Measurements from ENCODE around the gene PRELID1.
"Not testable (repeated sequence)": the region's sequence is repeated elsewhere in the genome, so short reads cannot be mapped to it uniquely, and the experiment has no call there.

PRELID1 gene

GRCh38 chr5:177303121-177303924, at the start of gene PRELID1, which contains the start of gene RAB24:
TSS of gene PRELID1 (plus strand) at chr5:177303799. CDS start at chr5:177303986, 187 bp downstream.
TSS of gene RAB24 (minus strand) at chr5:177303719. CDS start at chr5:177303288, 431 bp downstream.
- TF ChIP-seq GATA1 (IDR thresholded peaks at IDR 0.05; ENCODE audit: low read depth, low read length) (no peak), POLR2A (IDR thresholded peaks at IDR 0.05; ENCODE audit: low read length) (peak; percentile 48)
- DNase-seq, result peak; percentile 94 to 96

GRCh38 chr5:177256296-177256695, 47.3 kb upstream of the PRELID1 start:
- no peak for DNase-seq

GRCh38 chr5:177258711-177259110, 44.9 kb upstream of the PRELID1 start:
- not testable (repeated sequence) for DNase-seq

More at GRCh38 chr5:177256296-177256695, 47.3 kb upstream of the PRELID1 start:
- TF ChIP-seq POLR2A (IDR thresholded peaks at IDR 0.05; ENCODE audit: low read length), result no peak
- no peak for TF ChIP-seq GATA1 (IDR thresholded peaks at IDR 0.05; ENCODE audit: low read depth, low read length)

GRCh38 chr5:177260961-177261360, 42.6 kb upstream of the PRELID1 start:
- no peak for DNase-seq
- TF ChIP-seq POLR2A (IDR thresholded peaks at IDR 0.05; ENCODE audit: low read length) (no peak), GATA1 (IDR thresholded peaks at IDR 0.05; ENCODE audit: low read depth, low read length) (no peak)

GRCh38 chr5:177261510-177261909, 42.1 kb upstream of the PRELID1 start:
- no peak for TF ChIP-seq GATA1 (IDR thresholded peaks at IDR 0.05; ENCODE audit: low read depth, low read length)
- DNase-seq, result no peak

- no peak for TF ChIP-seq POLR2A (IDR thresholded peaks at IDR 0.05; ENCODE audit: low read length)
- TF ChIP-seq GATA1 (IDR thresholded peaks at IDR 0.05; ENCODE audit: low read depth, low read length), result no peak
- no peak for DNase-seq
Observed at GRCh38 chr5:177264178-177264577, 39.4 kb upstream of the PRELID1 start.

GRCh38 chr5:177265395-177265794, 38.2 kb upstream of the PRELID1 start:
- TF ChIP-seq POLR2A (IDR thresholded peaks at IDR 0.05; ENCODE audit: low read length) (no peak), GATA1 (IDR thresholded peaks at IDR 0.05; ENCODE audit: low read depth, low read length) (no peak)
- no peak for DNase-seq

- DNase-seq, result no peak
Observed at GRCh38 chr5:177269232-177269895, 34.2 kb upstream of the PRELID1 start.

GRCh38 chr5:177269976-177270375, 33.6 kb upstream of the PRELID1 start:
- TF ChIP-seq GATA1 (IDR thresholded peaks at IDR 0.05; ENCODE audit: low read depth, low read length) (no peak), POLR2A (IDR thresholded peaks at IDR 0.05; ENCODE audit: low read length) (no peak)
- no peak for DNase-seq

More at GRCh38 chr5:177269232-177269895, 34.2 kb upstream of the PRELID1 start:
- TF ChIP-seq POLR2A (IDR thresholded peaks at IDR 0.05; ENCODE audit: low read length) (no peak), GATA1 (IDR thresholded peaks at IDR 0.05; ENCODE audit: low read depth, low read length) (no peak)

GRCh38 chr5:177270653-177271052, 32.9 kb upstream of the PRELID1 start:
- TF ChIP-seq GATA1 (IDR thresholded peaks at IDR 0.05; ENCODE audit: low read depth, low read length) (no peak), POLR2A (IDR thresholded peaks at IDR 0.05; ENCODE audit: low read length) (no peak)
- no peak for DNase-seq

GRCh38 chr5:177271113-177271512, 32.5 kb upstream of the PRELID1 start:
- DNase-seq, result no peak
- no peak for TF ChIP-seq POLR2A (IDR thresholded peaks at IDR 0.05; ENCODE audit: low read length)
- TF ChIP-seq GATA1 (IDR thresholded peaks at IDR 0.05; ENCODE audit: low read depth, low read length), result no peak

GRCh38 chr5:177275883-177276282, 27.7 kb upstream of the PRELID1 start:
- no peak for DNase-seq
- TF ChIP-seq POLR2A (IDR thresholded peaks at IDR 0.05; ENCODE audit: low read length), result no peak
- no peak for TF ChIP-seq GATA1 (IDR thresholded peaks at IDR 0.05; ENCODE audit: low read depth, low read length)

- TF ChIP-seq POLR2A (IDR thresholded peaks at IDR 0.05; ENCODE audit: low read length) (no peak), GATA1 (IDR thresholded peaks at IDR 0.05; ENCODE audit: low read depth, low read length) (no peak)
- no peak for DNase-seq
Observed at GRCh38 chr5:177276886-177277285, 26.7 kb upstream of the PRELID1 start.

- no peak for DNase-seq
- TF ChIP-seq POLR2A (IDR thresholded peaks at IDR 0.05; ENCODE audit: low read length), result no peak
- TF ChIP-seq GATA1 (IDR thresholded peaks at IDR 0.05; ENCODE audit: low read depth, low read length), result no peak
Observed at GRCh38 chr5:177288191-177288590, 15.4 kb upstream of the PRELID1 start.
